HepG2 (cell line): Measurements from ENCODE around the gene HELZ. TPM values are rescaled to one million over a fixed set of nuclear protein-coding genes. Genes with fewer than 3 reads are reported as not detected.

ENCODE experiments used
- ATF1 ChIP-seq: IDR thresholded peaks from 2 replicates; pipeline ENCODE4 v1.6.1; 2016; ENCODE audit warnings: mild to moderate bottlenecking, control low read depth
- CBX1 ChIP-seq: IDR thresholded peaks from one replicate; pipeline ENCODE4 v1.6.1; 2016; ENCODE audit warnings: antibody characterized with exemption, low read depth
- CREM ChIP-seq, 2 experiments: sonication (generic) in 1 of 2; formaldehyde crosslinking in 1 of 2; IDR thresholded peaks; 2 replicates each; pipeline versions ENCODE4 v1.4.0 to v1.6.1; 2016 to 2020; ENCODE audit warnings: antibody characterized with exemption in 1 of 2, mild to moderate bottlenecking in 1 of 2, missing genetic modification reagents in 1 of 2
- HNRNPLL ChIP-seq: fragments of 200-400 bp; formaldehyde crosslinking; IDR thresholded peaks from 2 replicates; pipeline ENCODE4 v1.6.1; 2017; ENCODE audit warnings: mild to moderate bottlenecking, low read depth, low read length; ENCODE audit not compliant: poor library complexity, severe bottlenecking
- KLF15 ChIP-seq: sonication (generic); formaldehyde crosslinking; IDR thresholded peaks from 2 replicates; pipeline ENCODE4 v1.8.1; 2023; ENCODE audit warnings: borderline replicate concordance, mild to moderate bottlenecking, inconsistent platforms, missing genetic modification reagents, mixed read lengths
- MYC ChIP-seq: sonication (generic); formaldehyde crosslinking; IDR thresholded peaks from 2 replicates; pipeline ENCODE4 v1.9.0; 2021; ENCODE audit warnings: missing genetic modification reagents, borderline replicate concordance
- NR2F6 ChIP-seq, 2 experiments: IDR thresholded peaks; 2 replicates each; pipeline ENCODE4 v1.6.1; 2016; ENCODE audit warnings: antibody characterized with exemption in 1 of 2, mild to moderate bottlenecking in 1 of 2
- PAF1 ChIP-seq: IDR thresholded peaks from 2 replicates; pipeline ENCODE4 v1.6.1; 2016; ENCODE audit warnings: missing genetic modification reagents, missing compliant biosample characterization
- PCBP1 ChIP-seq: fragments of 200-400 bp; formaldehyde crosslinking; IDR thresholded peaks from 2 replicates; pipeline ENCODE4 v1.6.1; 2017; ENCODE audit warnings: mild to moderate bottlenecking, low read depth, low read length, borderline replicate concordance
- RARA ChIP-seq: IDR thresholded peaks from 2 replicates; pipeline ENCODE4 v1.6.1; 2016; ENCODE audit warnings: missing genetic modification reagents, missing compliant biosample characterization
- SMYD3 ChIP-seq: sonication (generic); formaldehyde crosslinking; IDR thresholded peaks from 2 replicates; pipeline ENCODE4 v1.8.1; 2023; ENCODE audit warnings: mild to moderate bottlenecking, missing genetic modification reagents
- STAG1 ChIP-seq: sonication (generic); formaldehyde crosslinking; IDR thresholded peaks from 2 replicates; pipeline ENCODE4 v1.4.0; 2020; ENCODE audit warnings: missing genetic modification reagents
- TBX2 ChIP-seq: sonication (generic); formaldehyde crosslinking; IDR thresholded peaks from 2 replicates; pipeline ENCODE4 v1.5.0; 2020; ENCODE audit warnings: missing genetic modification reagents, mild to moderate bottlenecking, borderline replicate concordance
- ZFYVE20 ChIP-seq: sonication (generic); formaldehyde crosslinking; IDR thresholded peaks from 2 replicates; pipeline ENCODE4 v1.8.0; 2023; ENCODE audit warnings: low read depth, mild to moderate bottlenecking, moderate library complexity, missing genetic modification reagents, borderline replicate concordance
- ZNF451 ChIP-seq: sonication (generic); formaldehyde crosslinking; IDR thresholded peaks from 2 replicates; pipeline ENCODE4 v1.5.0; 2020; ENCODE audit warnings: mild to moderate bottlenecking, missing genetic modification reagents
- ZNF549 ChIP-seq: sonication (generic); formaldehyde crosslinking; IDR thresholded peaks from 2 replicates; pipeline ENCODE4 v1.5.0; 2020; ENCODE audit warnings: missing genetic modification reagents
- ZNF605 ChIP-seq: sonication (generic); formaldehyde crosslinking; IDR thresholded peaks from 2 replicates; pipeline ENCODE4 v1.8.0; 2022; ENCODE audit warnings: mild to moderate bottlenecking, missing genetic modification reagents
- ZNF839 ChIP-seq: sonication (generic); formaldehyde crosslinking; IDR thresholded peaks from 2 replicates; pipeline ENCODE4 v1.4.0; 2020; ENCODE audit warnings: missing genetic modification reagents, mild to moderate bottlenecking, borderline replicate concordance
- ZSCAN31 ChIP-seq: sonication (generic); formaldehyde crosslinking; IDR thresholded peaks from 2 replicates; pipeline ENCODE4 v1.5.0; 2020; ENCODE audit warnings: low read depth, mild to moderate bottlenecking, missing genetic modification reagents
- ZSCAN9 ChIP-seq: IDR thresholded peaks from 2 replicates; pipeline ENCODE4 v1.6.1; 2016; ENCODE audit warnings: borderline replicate concordance
- polyA plus RNA-seq, 8 experiments: library from polyadenylated mRNA; depleted of rRNA in 3 of 8; stranded (reverse) in 7 of 8; unstranded in 1 of 8; fragments of >200 nt; fragmentation: Illumina TruSeq in 4 of 8; extraction: Trizol in 4 of 8; gene quantifications; 2 replicates each; pipeline versions ENCODE4 v1.2.1 to v1.2.3, GENCODE V29; 2011 to 2016; ENCODE audit warnings: low read depth in 4 of 8, missing spikeins in 1 of 8, mixed read lengths in 1 of 8; ENCODE audit not compliant: insufficient read depth in 1 of 8
- total RNA-seq, 5 experiments: library from RNA; depleted of rRNA; stranded (reverse); fragments of >200 nt; fragmentation: Illumina TruSeq; extraction: Trizol; gene quantifications; 2 replicates each; pipeline ENCODE4 v1.2.3, GENCODE V29; 2016; ENCODE audit warnings: low read depth in 1 of 5
- TF ChIP-seq, protein P1 (sequence below): sonication (generic); formaldehyde crosslinking; conservative IDR thresholded peaks from 2 replicates; pipeline ENCODE4 v1.4.0; 2020; ENCODE audit warnings: missing genetic modification reagents
- TF ChIP-seq, protein P2 (sequence below), 2 experiments: fragments of 450-650 bp in 1 of 2; sonication (generic) in 1 of 2; formaldehyde crosslinking; IDR thresholded peaks; 2 replicates each; pipeline versions ENCODE4 v1.5.0 to v1.8.0; 2020 to 2022; ENCODE audit warnings: mild to moderate bottlenecking in 1 of 2, missing genetic modification reagents in 1 of 2
- TF ChIP-seq, protein P3 (sequence below): sonication (generic); formaldehyde crosslinking; IDR thresholded peaks from 2 replicates; pipeline ENCODE4 v1.8.1; 2023; ENCODE audit warnings: missing genetic modification reagents, mild to moderate bottlenecking, borderline replicate concordance
- TF ChIP-seq, protein P4 (sequence below): sonication (generic); formaldehyde crosslinking; IDR thresholded peaks from 2 replicates; pipeline ENCODE4 v1.5.0; 2020; ENCODE audit warnings: mild to moderate bottlenecking, missing genetic modification reagents
- TF ChIP-seq, protein P5 (sequence below): IDR thresholded peaks from 2 replicates; pipeline ENCODE4 v1.6.1; 2016; ENCODE audit warnings: control low read depth

Gene HELZ
- total and polyA plus RNA-seq, 2 of the 13 experiments (the other 11 are each of a cell fraction or from before 2014, with no cell fraction given) = 35.3 to 52.4 TPM

DNA sequence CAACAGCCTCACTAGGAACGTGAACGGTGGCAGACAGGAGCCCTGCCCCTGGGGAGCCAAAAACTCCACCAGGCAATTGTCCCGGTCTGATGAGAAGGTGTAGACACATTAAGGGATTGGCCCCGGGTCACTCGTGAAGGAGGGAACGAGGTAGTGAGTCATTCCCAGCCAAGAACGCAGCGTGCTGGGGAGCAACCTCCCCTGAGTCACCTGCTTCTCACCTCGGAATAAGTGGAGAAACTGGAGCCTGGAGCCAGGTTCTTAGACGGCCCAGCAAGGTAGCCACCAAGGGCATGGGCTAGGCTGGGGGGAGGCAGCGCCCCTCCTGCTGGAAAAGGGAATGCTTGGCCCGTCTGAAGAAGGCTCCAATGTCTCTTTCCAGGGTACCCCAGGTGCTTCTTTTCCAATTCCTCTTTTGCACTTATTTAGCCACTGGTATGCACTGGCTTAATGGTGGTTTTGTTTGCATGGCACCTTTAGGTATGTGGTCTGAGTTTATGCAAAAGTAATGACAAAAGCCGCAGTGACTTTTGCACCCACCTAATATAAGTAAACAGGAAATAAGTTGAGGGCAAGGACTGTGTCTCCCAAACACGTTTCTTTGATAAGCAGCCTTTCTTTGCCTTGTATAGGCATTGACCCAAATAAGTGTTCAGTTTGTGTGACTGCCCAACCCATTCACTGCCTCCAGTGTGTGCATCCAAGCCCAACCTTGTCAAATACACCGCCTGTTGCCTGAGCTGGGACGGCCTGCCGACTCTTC, 1.8 kb upstream of the HELZ start (continued):
- no peak for TF ChIP-seq HNRNPLL
- TF ChIP-seq RARA (CRISPR knock-in tag) = peak; percentile 88
- TF ChIP-seq, protein P1, sequence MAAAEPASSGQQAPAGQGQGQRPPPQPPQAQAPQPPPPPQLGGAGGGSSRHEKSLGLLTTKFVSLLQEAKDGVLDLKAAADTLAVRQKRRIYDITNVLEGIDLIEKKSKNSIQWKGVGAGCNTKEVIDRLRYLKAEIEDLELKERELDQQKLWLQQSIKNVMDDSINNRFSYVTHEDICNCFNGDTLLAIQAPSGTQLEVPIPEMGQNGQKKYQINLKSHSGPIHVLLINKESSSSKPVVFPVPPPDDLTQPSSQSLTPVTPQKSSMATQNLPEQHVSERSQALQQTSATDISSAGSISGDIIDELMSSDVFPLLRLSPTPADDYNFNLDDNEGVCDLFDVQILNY (CRISPR knock-in tag) = 0 out of 2 replicates have a peak, but pooled peaks have one; percentile 27
- peak; percentile 78 for TF ChIP-seq CREM (IDR thresholded peaks at IDR 0.05)
- TF ChIP-seq CREM (CRISPR knock-in tag; IDR thresholded peaks at IDR 0.05) = no peak
- TF ChIP-seq STAG1 = no peak
- TF ChIP-seq ZNF605 (CRISPR knock-in tag) = peak; percentile 68
- TF ChIP-seq CBX1 = peak; percentile 17
- no peak for TF ChIP-seq PCBP1
- TF ChIP-seq, protein P2, sequence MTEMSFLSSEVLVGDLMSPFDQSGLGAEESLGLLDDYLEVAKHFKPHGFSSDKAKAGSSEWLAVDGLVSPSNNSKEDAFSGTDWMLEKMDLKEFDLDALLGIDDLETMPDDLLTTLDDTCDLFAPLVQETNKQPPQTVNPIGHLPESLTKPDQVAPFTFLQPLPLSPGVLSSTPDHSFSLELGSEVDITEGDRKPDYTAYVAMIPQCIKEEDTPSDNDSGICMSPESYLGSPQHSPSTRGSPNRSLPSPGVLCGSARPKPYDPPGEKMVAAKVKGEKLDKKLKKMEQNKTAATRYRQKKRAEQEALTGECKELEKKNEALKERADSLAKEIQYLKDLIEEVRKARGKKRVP (CRISPR knock-in tag; IDR thresholded peaks at IDR 0.05) = no peak
- peak; percentile 63; the same call in 1 of the 2 replicates for TF ChIP-seq ZSCAN31 (CRISPR knock-in tag)
- TF ChIP-seq, protein P3, sequence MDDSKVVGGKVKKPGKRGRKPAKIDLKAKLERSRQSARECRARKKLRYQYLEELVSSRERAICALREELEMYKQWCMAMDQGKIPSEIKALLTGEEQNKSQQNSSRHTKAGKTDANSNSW (CRISPR knock-in tag) = no peak
- TF ChIP-seq MYC (CRISPR knock-in tag) = peak; percentile 52
- TF ChIP-seq ZSCAN9 (CRISPR knock-in tag) = peak; percentile 93
- no peak for TF ChIP-seq ZFYVE20 (CRISPR knock-in tag)
- peak; percentile 50; the same call in 1 of the 2 replicates for TF ChIP-seq ATF1 (CRISPR knock-in tag)
- TF ChIP-seq SMYD3 = peak; percentile 80
- TF ChIP-seq NR2F6 (IDR thresholded peaks at IDR 0.05) = peak; percentile 73
- TF ChIP-seq NR2F6 (CRISPR knock-in tag; IDR thresholded peaks at IDR 0.05) = peak; percentile 84
- no peak for TF ChIP-seq ZNF451 (CRISPR knock-in tag)
- peak; percentile 51; the same call in 1 of the 2 replicates for TF ChIP-seq KLF15
- TF ChIP-seq ZNF549 (CRISPR knock-in tag) = no peak
- peak; percentile 99 for TF ChIP-seq TBX2 (CRISPR knock-in tag)
- TF ChIP-seq ZNF839 (CRISPR knock-in tag) = no peak
- TF ChIP-seq, protein P4, sequence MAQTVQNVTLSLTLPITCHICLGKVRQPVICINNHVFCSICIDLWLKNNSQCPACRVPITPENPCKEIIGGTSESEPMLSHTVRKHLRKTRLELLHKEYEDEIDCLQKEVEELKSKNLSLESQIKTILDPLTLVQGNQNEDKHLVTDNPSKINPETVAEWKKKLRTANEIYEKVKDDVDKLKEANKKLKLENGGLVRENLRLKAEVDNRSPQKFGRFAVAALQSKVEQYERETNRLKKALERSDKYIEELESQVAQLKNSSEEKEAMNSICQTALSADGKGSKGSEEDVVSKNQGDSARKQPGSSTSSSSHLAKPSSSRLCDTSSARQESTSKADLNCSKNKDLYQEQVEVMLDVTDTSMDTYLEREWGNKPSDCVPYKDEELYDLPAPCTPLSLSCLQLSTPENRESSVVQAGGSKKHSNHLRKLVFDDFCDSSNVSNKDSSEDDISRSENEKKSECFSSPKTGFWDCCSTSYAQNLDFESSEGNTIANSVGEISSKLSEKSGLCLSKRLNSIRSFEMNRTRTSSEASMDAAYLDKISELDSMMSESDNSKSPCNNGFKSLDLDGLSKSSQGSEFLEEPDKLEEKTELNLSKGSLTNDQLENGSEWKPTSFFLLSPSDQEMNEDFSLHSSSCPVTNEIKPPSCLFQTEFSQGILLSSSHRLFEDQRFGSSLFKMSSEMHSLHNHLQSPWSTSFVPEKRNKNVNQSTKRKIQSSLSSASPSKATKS (CRISPR knock-in tag) = no peak
- TF ChIP-seq, protein P5, sequence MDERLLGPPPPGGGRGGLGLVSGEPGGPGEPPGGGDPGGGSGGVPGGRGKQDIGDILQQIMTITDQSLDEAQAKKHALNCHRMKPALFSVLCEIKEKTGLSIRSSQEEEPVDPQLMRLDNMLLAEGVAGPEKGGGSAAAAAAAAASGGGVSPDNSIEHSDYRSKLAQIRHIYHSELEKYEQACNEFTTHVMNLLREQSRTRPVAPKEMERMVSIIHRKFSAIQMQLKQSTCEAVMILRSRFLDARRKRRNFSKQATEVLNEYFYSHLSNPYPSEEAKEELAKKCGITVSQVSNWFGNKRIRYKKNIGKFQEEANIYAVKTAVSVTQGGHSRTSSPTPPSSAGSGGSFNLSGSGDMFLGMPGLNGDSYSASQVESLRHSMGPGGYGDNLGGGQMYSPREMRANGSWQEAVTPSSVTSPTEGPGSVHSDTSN (CRISPR knock-in tag) = no peak
- no peak for TF ChIP-seq PAF1 (CRISPR knock-in tag)
